Subcutaneous abdominal adipose tissue (tissue), 5 donors: ENCODE data around the gene FADD.
"Not testable (repeated sequence)": the region's sequence is repeated elsewhere in the genome, so short reads cannot be mapped to it uniquely, and the experiment has no call there.

Experiments used
- H3K27ac ChIP-seq: one replicate; pipeline ENCODE4 v1.7.0; 2013; ENCODE audit warnings: low read depth, mild to moderate bottlenecking, inconsistent platforms, low read length, moderate library complexity
- H3K27me3 ChIP-seq, 5 donors: one replicate each; pipeline ENCODE4 v1.7.0; 2013; ENCODE audit warnings: low read length in 5 of 5, inconsistent platforms in 1 of 5; ENCODE audit not compliant: control insufficient read depth in 5 of 5, insufficient read depth in 4 of 5
- H3K36me3 ChIP-seq, 5 donors: one replicate each; pipeline ENCODE4 v1.7.0; 2013; ENCODE audit warnings: low read length in 5 of 5; ENCODE audit not compliant: control insufficient read depth in 5 of 5, insufficient read depth in 5 of 5
- H3K4me1 ChIP-seq, 5 donors: one replicate each; pipeline ENCODE4 v1.7.0; 2013; ENCODE audit warnings: low read length in 5 of 5, mild to moderate bottlenecking in 3 of 5, moderate library complexity in 1 of 5; ENCODE audit not compliant: control insufficient read depth in 5 of 5, insufficient read depth in 5 of 5
- H3K4me3 ChIP-seq, 5 donors: one replicate each; pipeline ENCODE4 v1.7.0; 2013; ENCODE audit warnings: low read length in 5 of 5, low read depth in 1 of 5
- H3K9ac ChIP-seq, 5 donors: one replicate each; pipeline ENCODE4 v1.7.0; 2013; ENCODE audit warnings: low read length in 5 of 5, mild to moderate bottlenecking in 4 of 5, moderate library complexity in 3 of 5
- H3K9me3 ChIP-seq, 5 donors: one replicate each; pipeline ENCODE4 v1.7.0; 2013; ENCODE audit warnings: low read length in 5 of 5; ENCODE audit not compliant: control insufficient read depth in 5 of 5
- donor health status: healthy.
- donor health status: healthy.
- donor health status: healthy.
- donor health status: healthy.
- donor health status: healthy.

Gene FADD

GRCh38 chr11:70209391-70209912, 6.4 kb downstream of the FADD start:
- Histone ChIP-seq H3K9ac (peak overlapping the region in 1 of 5 donors; percentile 18), H3K4me1 (peaks cover 9 to 52% (median 24%) of the 10 kb centered on the region in 5 donors), H3K27ac (peak overlapping the region; percentile 41), H3K27me3 (no peaks in the 10 kb centered on the region), H3K9me3 (no peaks in the 10 kb centered on the region), H3K36me3 (peaks cover 0 to 46% (median 40%) of the 10 kb centered on the region in 5 donors), H3K4me3 (no peak overlapping the region)

- peak overlapping the region in 1 of 5 donors; percentile 18 for H3K9ac ChIP-seq
- H3K4me3 ChIP-seq, result no peak overlapping the region
- H3K27ac ChIP-seq, result peak overlapping the region; percentile 85
- H3K4me1 ChIP-seq, result peaks cover 5 to 46% (median 18%) of the 10 kb centered on the region in 5 donors
- peaks cover 0 to 44% (median 38%) of the 10 kb centered on the region in 5 donors for H3K36me3 ChIP-seq
- H3K9me3 ChIP-seq, result no peaks in the 10 kb centered on the region
- no peaks in the 10 kb centered on the region for H3K27me3 ChIP-seq
Observed at GRCh38 chr11:70210051-70210501, 7.0 kb downstream of the FADD start.

- H3K9ac ChIP-seq, result peak overlapping the region in 1 of 5 donors; percentile 6
- peaks cover 0 to 39% (median 33%) of the 10 kb centered on the region in 5 donors for H3K36me3 ChIP-seq
- no peak overlapping the region for H3K4me3 ChIP-seq
- H3K27ac ChIP-seq, result peak overlapping the region; percentile 85
- no peaks in the 10 kb centered on the region for H3K27me3 ChIP-seq
- H3K4me1 ChIP-seq, result peaks cover 5 to 41% (median 13%) of the 10 kb centered on the region in 5 donors
- H3K9me3 ChIP-seq, result no peaks in the 10 kb centered on the region
Observed at GRCh38 chr11:70210530-70210929, 7.4 kb downstream of the FADD start.

GRCh38 chr11:70212227-70212811, 9.2 kb downstream of the FADD start:
- no peaks in the 10 kb centered on the region for H3K9me3 ChIP-seq
- peaks cover 0 to 22% (median 18%) of the 10 kb centered on the region in 5 donors for H3K36me3 ChIP-seq
- H3K27me3 ChIP-seq, result no peaks in the 10 kb centered on the region
- peaks cover 5 to 29% (median 12%) of the 10 kb centered on the region in 5 donors for H3K4me1 ChIP-seq
- H3K4me3 ChIP-seq, result peak overlapping the region in 4 of 5 donors; percentile 48 to 60 (median 56)
- peak overlapping the region in 2 of 5 donors; percentile 45 to 63 for H3K9ac ChIP-seq
- H3K27ac ChIP-seq, result no peak overlapping the region

GRCh38 chr11:70217388-70217787, 14.3 kb downstream of the FADD start:
- not testable (repeated sequence) for H3K9ac ChIP-seq, H3K27ac ChIP-seq, H3K27me3 ChIP-seq, H3K4me1 ChIP-seq, H3K9me3 ChIP-seq, H3K36me3 ChIP-seq, H3K4me3 ChIP-seq

- H3K36me3 ChIP-seq, H3K9me3 ChIP-seq, H3K4me3 ChIP-seq, H3K9ac ChIP-seq, H3K4me1 ChIP-seq, H3K27me3 ChIP-seq, H3K27ac ChIP-seq: not testable (repeated sequence)
Observed at GRCh38 chr11:70218076-70218475, 15.0 kb downstream of the FADD start.

- Histone ChIP-seq H3K36me3 (no peaks in the 10 kb centered on the region), H3K4me3 (no peak overlapping the region), H3K9ac (no peak overlapping the region), H3K4me1 (no peaks in the 10 kb centered on the region), H3K27me3 (no peaks in the 10 kb centered on the region), H3K27ac (no peak overlapping the region), H3K9me3 (peaks cover 0 to 4% (median 0%) of the 10 kb centered on the region in 5 donors)
Observed at GRCh38 chr11:70220136-70220535, 17.0 kb downstream of the FADD start.

- no peak overlapping the region for H3K4me3 ChIP-seq
- peaks cover 0 to 7% (median 4%) of the 10 kb centered on the region in 5 donors for H3K4me1 ChIP-seq
- no peaks in the 10 kb centered on the region for H3K27me3 ChIP-seq
- H3K9ac ChIP-seq, result no peak overlapping the region
- peaks cover 0 to 4% (median 0%) of the 10 kb centered on the region in 5 donors for H3K9me3 ChIP-seq
- no peaks in the 10 kb centered on the region for H3K36me3 ChIP-seq
- H3K27ac ChIP-seq, result no peak overlapping the region
Observed at GRCh38 chr11:70220920-70221319, 17.8 kb downstream of the FADD start.

GRCh38 chr11:70225681-70226177, 22.6 kb downstream of the FADD start:
- peaks cover 0 to 19% (median 13%) of the 10 kb centered on the region in 5 donors for H3K4me1 ChIP-seq
- peak overlapping the region in 1 of 5 donors; percentile 35 for H3K4me3 ChIP-seq
- H3K9ac ChIP-seq, result no peak overlapping the region
- H3K36me3 ChIP-seq, result no peaks in the 10 kb centered on the region
- H3K27ac ChIP-seq, result no peak overlapping the region
- H3K27me3 ChIP-seq, result no peaks in the 10 kb centered on the region
- peaks cover 0 to 2% (median 0%) of the 10 kb centered on the region in 5 donors for H3K9me3 ChIP-seq

- H3K36me3 ChIP-seq, result no peaks in the 10 kb centered on the region
- peaks cover 0 to 19% (median 15%) of the 10 kb centered on the region in 5 donors for H3K4me1 ChIP-seq
- no peaks in the 10 kb centered on the region for H3K27me3 ChIP-seq
- H3K9ac ChIP-seq, result no peak overlapping the region
- H3K9me3 ChIP-seq, result no peaks in the 10 kb centered on the region
- no peak overlapping the region for H3K27ac ChIP-seq
- H3K4me3 ChIP-seq, result peak overlapping the region in 1 of 5 donors; percentile 35
Observed at GRCh38 chr11:70226183-70226582, 23.1 kb downstream of the FADD start.
